ENCODE measurements around the gene APOL4.
"Not testable (repeated sequence)": the region's sequence is repeated elsewhere in the genome, so short reads cannot be mapped to it uniquely, and the experiment has no call there.

The APOL4 gene

GRCh38 chr22:36183446-36183845 is 18.2 kb downstream of the APOL4 start:
- DNase-seq (ENCODE audit: low read depth) = no peak

DNA sequence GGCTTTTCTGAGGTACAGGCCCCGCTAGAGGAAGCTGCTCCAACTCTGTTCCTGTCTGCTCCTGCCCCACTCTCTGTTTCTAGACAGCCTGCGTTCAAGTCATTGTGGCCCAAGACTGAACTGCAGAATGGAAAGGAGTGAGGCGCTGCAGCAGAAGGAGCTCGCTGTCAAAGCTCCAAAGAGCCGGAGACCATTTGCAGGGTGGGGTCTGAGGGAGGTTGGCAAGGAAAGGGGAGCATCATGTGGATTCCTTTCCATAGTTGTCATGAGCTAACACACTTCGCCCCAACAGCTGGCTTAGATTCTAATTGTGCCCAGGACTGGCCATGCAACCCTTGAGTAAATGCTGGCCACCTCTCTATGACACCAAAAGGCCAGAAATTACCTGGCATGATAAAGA is 18.8 kb downstream of the APOL4 start:
- no peak for DNase-seq (ENCODE audit: low read depth)

- DNase-seq (ENCODE audit: low read depth) = no peak
Observed at GRCh38 chr22:36182056-36182455, 19.6 kb downstream of the APOL4 start.

GRCh38 chr22:36180928-36181327 is 20.7 kb downstream of the APOL4 start:
- DNase-seq (ENCODE audit: low read depth) = no peak

- no peak for DNase-seq (ENCODE audit: low read depth)
Observed at GRCh38 chr22:36180038-36180880, 21.4 kb downstream of the APOL4 start.

DNA sequence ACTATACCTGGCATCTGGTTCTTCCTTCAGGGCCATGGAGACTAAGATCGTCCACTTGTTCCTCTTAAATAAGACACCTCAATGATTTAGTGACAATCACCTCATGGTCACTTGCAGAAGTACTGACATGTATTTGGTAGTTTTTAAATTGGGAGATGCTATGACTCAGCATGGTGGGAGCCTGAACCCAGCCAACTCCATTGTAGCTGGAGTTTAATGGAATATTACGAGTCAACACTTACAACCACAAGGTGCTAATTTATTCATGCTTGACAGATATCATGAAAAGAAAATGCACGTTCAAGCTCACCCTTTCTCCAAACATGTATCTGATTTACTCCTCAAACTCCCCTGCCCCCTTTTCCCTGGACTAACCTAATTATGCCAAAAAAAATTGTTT is 24.4 kb downstream of the APOL4 start:
- no peak for DNase-seq (ENCODE audit: low read depth)

DNA sequence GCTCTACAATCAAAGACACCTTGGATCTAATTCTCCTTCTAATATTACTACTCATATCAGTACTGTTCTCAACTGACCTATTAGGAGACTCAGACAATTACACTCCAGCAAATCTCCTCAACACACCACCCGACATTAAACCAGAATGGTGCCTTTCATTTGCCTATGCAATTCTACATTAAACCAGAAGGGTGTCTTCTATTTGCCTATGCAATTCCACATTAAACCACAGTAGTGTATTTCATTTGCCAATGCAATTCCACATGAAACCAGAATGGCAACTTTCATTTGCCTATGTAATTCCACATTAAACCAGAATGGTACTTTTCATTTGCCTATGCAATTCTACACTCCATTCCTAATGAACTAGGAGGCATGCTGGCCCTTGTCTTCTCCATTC is 25.7 kb downstream of the APOL4 start:
- DNase-seq (ENCODE audit: low read depth) = no peak

- DNase-seq (ENCODE audit: low read depth) = no peak
Observed at GRCh38 chr22:36171941-36172340, 29.7 kb downstream of the APOL4 start.

DNA sequence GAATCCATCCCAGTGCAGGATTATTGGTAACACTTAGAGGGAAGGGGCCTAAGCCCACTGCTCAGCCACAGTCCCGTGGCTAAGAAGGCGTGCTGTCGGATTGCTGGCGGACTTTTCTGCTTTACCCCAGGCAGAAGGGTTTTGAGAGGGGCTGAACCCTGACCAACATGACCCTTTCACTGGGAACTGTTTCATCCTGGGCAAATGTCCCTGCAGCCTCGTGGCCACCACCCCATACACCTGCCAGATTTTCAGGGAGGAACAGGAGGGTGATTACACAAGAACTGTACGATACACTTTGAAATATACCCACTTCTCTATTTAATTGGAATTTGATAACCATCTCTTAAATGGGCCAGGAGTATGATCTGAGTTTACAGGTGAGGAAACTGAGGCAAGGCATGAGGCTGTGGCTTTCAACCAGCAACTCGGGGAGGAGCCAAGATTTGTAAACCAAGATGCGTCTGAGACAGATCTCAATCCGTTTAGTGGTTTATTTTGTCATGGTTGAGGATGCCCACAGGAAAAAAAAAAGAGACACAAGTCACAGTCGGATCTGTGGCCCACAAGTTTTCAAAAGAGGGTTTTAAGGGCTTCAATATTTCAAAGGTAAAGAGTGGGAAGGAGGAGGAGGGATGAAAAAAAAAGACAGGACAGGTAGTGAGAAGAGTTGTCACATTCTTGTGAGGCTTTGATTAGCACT is 34.9 kb downstream of the APOL4 start:
- DNase-seq (ENCODE audit: low read depth) = no peak

DNA sequence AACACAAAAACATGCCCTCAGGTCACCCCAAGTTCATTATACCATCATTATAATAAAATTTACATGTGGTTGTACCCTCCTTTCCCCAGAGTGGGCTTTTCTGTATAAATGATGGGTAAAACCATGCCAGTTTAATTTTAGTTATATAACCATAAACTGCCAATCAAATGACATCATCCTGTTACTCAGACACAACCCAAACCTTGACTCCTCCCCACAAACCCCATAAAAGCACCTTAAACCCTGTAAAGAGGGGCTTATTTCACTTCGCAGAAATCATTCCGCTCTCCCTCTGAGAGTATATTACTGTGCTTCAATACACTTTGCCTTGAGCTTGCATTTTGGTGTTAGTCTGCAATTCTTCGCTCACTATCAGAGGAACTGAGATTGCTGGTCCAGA is 35.5 kb downstream of the APOL4 start:
- DNase-seq (ENCODE audit: low read depth) = no peak

- no peak for DNase-seq (ENCODE audit: low read depth)
Observed at GRCh38 chr22:36165141-36165540, 36.5 kb downstream of the APOL4 start.

GRCh38 chr22:36164621-36165020 is 37.0 kb downstream of the APOL4 start:
- DNase-seq (ENCODE audit: low read depth) = no peak

- DNase-seq (ENCODE audit: low read depth) = no peak
Observed at GRCh38 chr22:36163497-36163896, 38.1 kb downstream of the APOL4 start.

DNA sequence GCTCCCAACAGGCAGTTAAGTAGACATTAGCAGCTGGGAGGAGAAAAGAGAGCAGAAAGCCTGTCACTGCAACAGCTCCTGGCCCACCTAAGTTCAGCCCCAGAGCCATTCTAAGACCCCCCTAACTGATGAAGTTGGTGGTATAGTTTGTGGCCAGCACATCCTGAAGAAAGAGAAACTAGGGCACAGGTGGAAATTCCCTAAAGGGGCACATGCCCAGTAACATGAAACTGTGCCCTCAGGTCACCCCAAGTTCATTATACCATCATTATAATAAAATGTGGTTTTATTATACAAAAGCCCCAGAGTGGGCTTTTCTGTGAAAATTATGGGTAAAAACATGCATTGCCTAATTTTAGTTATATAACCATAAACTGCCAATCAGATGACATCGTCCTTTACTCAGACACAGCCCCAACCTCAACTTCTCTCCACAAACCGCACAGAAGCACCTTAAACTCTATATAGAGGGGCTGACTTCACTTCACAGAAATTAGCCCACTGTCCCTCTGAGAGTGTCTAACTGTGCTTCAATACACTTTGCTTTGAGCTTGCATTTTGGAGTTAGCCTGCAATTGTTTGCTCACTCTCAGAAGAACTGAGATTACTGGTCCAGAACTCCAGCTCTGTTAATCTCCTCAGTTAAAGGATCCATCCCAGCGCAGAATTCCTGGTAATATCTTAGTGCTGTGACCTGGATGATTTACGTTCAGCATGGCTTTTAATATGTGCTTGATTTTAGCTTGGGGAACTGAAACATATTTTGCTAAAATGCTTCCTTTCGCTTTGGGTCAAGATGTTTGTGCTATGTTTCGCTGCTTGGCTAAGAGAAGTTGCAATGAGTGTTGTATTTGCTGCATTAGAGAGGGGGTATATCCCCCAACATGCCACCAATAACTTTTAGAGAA is 39.2 kb downstream of the APOL4 start:
- DNase-seq (ENCODE audit: low read depth) = no peak

DNA sequence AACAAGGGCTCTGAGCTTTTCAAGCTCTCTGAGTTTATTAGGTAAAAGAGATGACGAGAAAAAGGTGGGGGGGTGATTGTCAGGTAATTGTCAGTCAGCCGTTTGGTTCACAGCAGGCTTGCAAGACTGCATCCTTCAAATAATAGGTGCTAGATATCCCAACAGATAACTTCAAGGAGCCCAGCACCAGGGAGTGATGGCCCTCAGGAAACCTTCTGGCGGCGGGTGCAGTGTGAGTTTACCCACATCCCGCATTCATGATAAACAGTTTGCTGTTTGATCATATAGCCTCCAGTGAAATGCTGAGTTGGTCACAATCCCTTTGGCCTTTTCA is 39.8 kb downstream of the APOL4 start:
- DNase-seq (ENCODE audit: low read depth) = not testable (repeated sequence)

DNA sequence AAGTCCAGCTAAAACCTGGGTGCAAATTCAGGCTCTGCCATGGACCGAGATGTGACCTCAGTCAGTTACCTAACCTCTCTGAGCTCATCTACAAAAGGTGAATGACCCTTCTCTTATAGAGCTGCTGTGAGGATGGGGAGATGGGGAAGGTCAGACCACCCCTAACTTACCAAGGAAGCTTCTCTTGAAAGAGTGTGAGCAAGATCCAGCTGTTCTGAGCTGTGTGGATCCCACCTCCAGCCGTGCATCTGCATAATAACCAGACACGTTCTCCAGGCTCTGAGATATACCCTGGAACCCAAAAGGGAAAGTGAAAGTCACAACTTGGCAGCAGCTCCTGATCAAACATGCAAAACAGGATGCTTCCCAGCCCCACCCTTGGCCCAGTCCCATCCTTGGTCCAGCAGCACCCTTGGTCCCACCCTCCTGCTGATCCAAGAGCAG is 41.1 kb downstream of the APOL4 start, which contains the start of gene APOL3:
Gene APOL3 (minus strand): TSS at position 257 of the 444 bp plus-strand sequence. CDS start 11,700 bp downstream, outside the sequence.
- DNase-seq (ENCODE audit: low read depth) = no peak

DNA sequence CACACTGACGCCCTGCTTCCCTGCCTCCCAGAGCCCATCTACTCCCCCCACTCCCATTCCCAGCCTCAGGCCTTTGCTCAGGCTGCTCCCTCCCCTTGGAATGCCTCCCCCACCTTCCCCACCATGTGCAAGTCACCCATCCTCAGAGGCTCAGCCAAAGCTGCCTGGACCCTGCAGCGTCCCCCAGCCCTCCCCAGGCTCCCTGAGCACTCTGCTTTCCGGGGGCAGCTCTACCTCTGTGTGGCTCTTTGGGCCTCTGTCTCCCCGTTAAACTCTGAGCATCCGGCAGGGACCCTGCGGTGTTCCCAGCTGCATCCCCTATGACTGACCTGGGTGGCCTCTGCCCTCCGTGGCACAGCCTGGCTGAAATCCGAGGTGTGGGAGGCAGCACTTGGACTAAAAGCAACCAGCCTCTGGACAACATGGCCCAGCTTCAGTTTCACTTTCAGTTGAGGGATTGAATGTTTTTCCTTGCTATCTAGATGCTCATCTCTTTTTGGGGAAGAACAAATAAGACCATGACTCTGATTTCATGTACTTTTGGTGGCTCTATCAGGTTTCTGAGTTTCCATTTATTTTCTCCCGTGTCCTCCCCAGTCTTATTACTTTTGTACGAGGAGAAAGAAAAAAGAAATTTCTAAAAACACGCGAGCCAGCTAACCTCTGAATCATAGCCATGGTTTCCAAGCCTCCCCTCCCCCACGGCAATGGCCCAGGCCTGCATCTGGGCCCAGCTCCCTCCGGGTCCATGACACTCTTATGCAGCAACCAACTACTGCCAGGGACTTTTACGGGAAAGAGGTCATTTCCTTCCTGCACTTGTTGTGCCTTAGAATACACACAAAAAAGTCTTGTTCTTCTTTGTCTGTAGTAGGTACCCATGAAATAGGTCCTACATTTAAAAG is 44.8 kb downstream of the APOL4 start:
- DNase-seq (ENCODE audit: low read depth) = peak; percentile 42

GRCh38 chr22:36156119-36156514 is 45.5 kb downstream of the APOL4 start:
- DNase-seq (ENCODE audit: low read depth) = no peak

DNA sequence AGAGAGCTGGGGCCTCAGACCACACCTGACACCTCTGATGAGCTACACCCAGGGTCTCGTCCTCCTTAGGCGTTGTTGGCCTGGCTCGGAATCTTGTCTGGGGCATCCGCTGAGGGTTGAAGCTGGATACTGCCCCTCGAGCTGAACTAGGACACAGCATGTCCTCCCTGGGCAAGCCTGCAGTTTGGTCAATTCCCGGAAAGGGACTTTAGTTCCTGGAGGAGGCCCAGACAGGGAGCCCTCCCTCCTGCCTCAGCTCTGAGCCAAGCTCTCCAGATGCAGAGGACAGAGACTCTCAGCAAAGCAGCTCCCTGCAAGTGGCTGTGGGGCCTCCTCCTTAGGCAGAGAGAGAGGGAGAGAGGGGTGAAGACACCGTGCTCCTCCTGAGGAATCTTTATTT is 45.9 kb downstream of the APOL4 start:
- no peak for DNase-seq (ENCODE audit: low read depth)

- no peak for DNase-seq (ENCODE audit: low read depth)
Observed at GRCh38 chr22:36154423-36154945, 47.1 kb downstream of the APOL4 start.
